Mesenchymal stem cell (in vitro differentiated cells and primary cell): Measurements from ENCODE around the gene FAS.

Source experiments
- DNase-seq: peaks from one replicate; pipeline ENCODE4 v3.0.0-alpha.2; 2013
- H2AFZ ChIP-seq: one replicate; pipeline ENCODE4 v1.6.1; 2013; ENCODE audit warnings: low read depth, mild to moderate bottlenecking, control low read depth, inconsistent platforms, low read length, moderate library complexity
- H2AK5ac ChIP-seq: 2 replicates; pipeline ENCODE4 v1.6.1; 2013; ENCODE audit warnings: low read length, moderate library complexity, mild to moderate bottlenecking, inconsistent platforms; ENCODE audit not compliant: severe bottlenecking
- H2BK120ac ChIP-seq: one replicate; pipeline ENCODE4 v1.6.1; 2013; ENCODE audit warnings: low read depth, mild to moderate bottlenecking, inconsistent platforms, low read length, moderate library complexity
- H2BK12ac ChIP-seq, 2 experiments: one replicate each; pipeline ENCODE4 v1.6.1; 2013; ENCODE audit warnings: inconsistent platforms in 2 of 2, low read length in 2 of 2, mild to moderate bottlenecking in 2 of 2, moderate library complexity in 2 of 2, control low read depth in 1 of 2
- H2BK15ac ChIP-seq: one replicate; pipeline ENCODE4 v1.6.1; 2013; ENCODE audit warnings: mild to moderate bottlenecking, low read depth, inconsistent platforms; ENCODE audit not compliant: poor library complexity, severe bottlenecking
- H2BK5ac ChIP-seq: 2 replicates; pipeline ENCODE4 v1.6.1; 2013; ENCODE audit warnings: low read depth, mild to moderate bottlenecking, low read length, control low read depth, inconsistent platforms; ENCODE audit not compliant: poor library complexity, severe bottlenecking
- H3K14ac ChIP-seq, 2 experiments: one replicate each; pipeline ENCODE4 v1.6.1; 2013; ENCODE audit warnings: inconsistent platforms in 2 of 2, low read length in 2 of 2, control low read depth in 1 of 2, mild to moderate bottlenecking in 1 of 2, moderate library complexity in 1 of 2
- H3K18ac ChIP-seq, 2 experiments: one replicate each; pipeline ENCODE4 v1.6.1; 2013; ENCODE audit warnings: inconsistent platforms in 2 of 2, low read length in 2 of 2, control low read depth in 1 of 2, low read depth in 1 of 2, mild to moderate bottlenecking in 1 of 2
- H3K23ac ChIP-seq, 2 experiments: one replicate each; pipeline ENCODE4 v1.6.1; 2013; ENCODE audit warnings: inconsistent platforms in 2 of 2, low read length in 2 of 2, mild to moderate bottlenecking in 2 of 2, moderate library complexity in 2 of 2, control low read depth in 1 of 2
- H3K27ac ChIP-seq: 2 replicates; pipeline ENCODE4 v1.5.1; 2013; ENCODE audit warnings: mild to moderate bottlenecking, moderate library complexity, low read length, control low read depth, inconsistent platforms; ENCODE audit not compliant: poor library complexity, severe bottlenecking
- H3K27me3 ChIP-seq, 2 experiments: 2 replicates each; pipeline versions ENCODE4 v1.6.1 to v1.7.0; 2013; ENCODE audit warnings: low read length in 2 of 2, mild to moderate bottlenecking in 2 of 2, moderate library complexity in 2 of 2, control low read depth in 1 of 2, inconsistent platforms in 1 of 2; ENCODE audit not compliant: control insufficient read depth in 1 of 2, insufficient read depth in 1 of 2
- H3K36me3 ChIP-seq, 2 experiments: 2 replicates each; pipeline versions ENCODE4 v1.6.1 to v1.7.0; 2013; ENCODE audit warnings: low read length in 2 of 2, control low read depth in 1 of 2, inconsistent platforms in 1 of 2, low read depth in 1 of 2, mild to moderate bottlenecking in 1 of 2; ENCODE audit not compliant: insufficient read depth in 2 of 2, control insufficient read depth in 1 of 2
- H3K4ac ChIP-seq, 2 experiments: one replicate each; pipeline ENCODE4 v1.6.1; 2013; ENCODE audit warnings: inconsistent platforms in 2 of 2, low read length in 2 of 2, mild to moderate bottlenecking in 2 of 2, moderate library complexity in 2 of 2, control low read depth in 1 of 2, low read depth in 1 of 2
- H3K4me1 ChIP-seq: 2 replicates; pipeline ENCODE4 v1.6.1; 2013; ENCODE audit warnings: low read depth, low read length, control low read depth; ENCODE audit not compliant: control insufficient read depth, insufficient read depth
- H3K4me2 ChIP-seq: 2 replicates; pipeline ENCODE4 v1.6.1; 2013; ENCODE audit warnings: low read length, mild to moderate bottlenecking, inconsistent platforms; ENCODE audit not compliant: poor library complexity, severe bottlenecking
- H3K4me3 ChIP-seq, 2 experiments: 2 replicates each; pipeline versions ENCODE4 v1.5.1 to v1.7.0; 2013; ENCODE audit warnings: low read length in 2 of 2, mild to moderate bottlenecking in 2 of 2, control low read depth in 1 of 2, low read depth in 1 of 2; ENCODE audit not compliant: insufficient read depth in 1 of 2
- H3K79me1 ChIP-seq: replicated peaks from 2 replicates; pipeline ENCODE4 v1.6.1; 2013; ENCODE audit warnings: mild to moderate bottlenecking, control low read depth, low read length, inconsistent platforms; ENCODE audit not compliant: poor library complexity, severe bottlenecking
- H3K9ac ChIP-seq: 2 replicates; pipeline ENCODE4 v1.7.0; 2013; ENCODE audit warnings: mild to moderate bottlenecking, low read length, moderate library complexity
- H3K9me3 ChIP-seq: 2 replicates; pipeline ENCODE4 v1.7.0; 2013; ENCODE audit warnings: mild to moderate bottlenecking, low read length; ENCODE audit not compliant: control insufficient read depth
- H4K8ac ChIP-seq: one replicate; pipeline ENCODE4 v1.6.1; 2013; ENCODE audit warnings: inconsistent platforms, mild to moderate bottlenecking, low read length, moderate library complexity
- H4K91ac ChIP-seq: one replicate; pipeline ENCODE4 v1.6.1; 2013; ENCODE audit warnings: mild to moderate bottlenecking, low read length, inconsistent platforms
- WGBS: methylation state at CpG from one replicate; pipeline ENCODE4 v1.1.7; 2013; ENCODE audit warnings: mixed read lengths; 5-methylcytosine and 5-hydroxymethylcytosine counted together

Gene FAS

DNA sequence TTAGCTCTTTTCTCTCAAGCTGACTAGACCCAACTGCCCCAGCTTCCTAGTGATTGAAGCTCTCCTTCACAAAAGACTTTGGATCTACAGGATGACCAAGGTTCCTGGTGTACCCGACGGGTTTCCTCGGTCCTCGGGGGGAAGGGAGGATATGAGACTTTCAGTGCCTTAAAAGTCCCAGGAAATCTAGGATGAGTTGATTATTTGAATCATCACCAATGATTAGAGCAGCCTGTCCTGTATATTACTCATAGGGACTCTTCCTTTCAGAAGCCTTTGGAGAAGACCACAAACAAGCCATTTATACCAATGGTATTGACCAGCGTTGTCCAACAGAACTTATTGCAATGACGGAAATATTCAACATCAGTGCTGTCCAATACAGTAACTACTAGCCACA lies 31.9 kb upstream of the FAS start:
- H4K8ac ChIP-seq = no peak overlapping the region

DNA sequence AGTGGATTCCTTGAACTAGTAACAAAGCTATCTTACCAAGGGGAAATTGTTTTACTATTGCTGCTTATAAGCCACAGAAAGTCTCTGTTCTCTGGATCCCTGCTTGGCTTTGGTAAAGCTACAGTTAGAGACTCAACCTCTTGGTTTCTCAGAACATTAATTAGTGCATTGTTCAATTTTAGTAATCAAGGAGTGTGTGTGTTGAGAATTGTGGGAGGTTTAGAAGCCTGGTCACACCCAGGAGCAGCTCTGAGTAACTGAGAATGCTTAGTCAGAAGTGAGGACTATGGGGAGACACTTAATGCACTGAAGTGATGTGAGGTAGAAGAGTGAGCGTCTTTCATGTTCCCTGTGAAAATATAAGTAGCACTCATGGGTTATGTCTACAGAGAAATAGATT lies 29.8 kb upstream of the FAS start:
- no peak overlapping the region for H4K8ac ChIP-seq
- H2BK5ac ChIP-seq = no peak overlapping the region
- H3K18ac ChIP-seq = no peak overlapping the region
- H2BK15ac ChIP-seq = no peak overlapping the region
- H3K27me3 ChIP-seq = no peaks in the 10 kb centered on the region
- no peak overlapping the region for H3K4me2 ChIP-seq
- no peaks in the 10 kb centered on the region for H3K36me3 ChIP-seq
- H2BK120ac ChIP-seq = no peak overlapping the region
- peaks cover 3% of the 10 kb centered on the region for H3K79me1 ChIP-seq
- no peak overlapping the region for H3K23ac ChIP-seq
- no peak overlapping the region for H3K4me3 ChIP-seq
- H3K9ac ChIP-seq = no peak overlapping the region
- H4K91ac ChIP-seq = no peak overlapping the region
- H3K27ac ChIP-seq = no peak overlapping the region
- H2AFZ ChIP-seq = no peak overlapping the region
- no CpG with 5 or more reads among the region's 1 CpG for WGBS
- no peaks in the 10 kb centered on the region for H3K4me1 ChIP-seq
- no peak overlapping the region for H3K14ac ChIP-seq
- H2AK5ac ChIP-seq = no peak overlapping the region
- DNase-seq = no peak
- H3K4ac ChIP-seq = no peak overlapping the region
- H2BK12ac ChIP-seq = no peak overlapping the region
- H3K9me3 ChIP-seq = no peaks in the 10 kb centered on the region

More for the DNA sequence above, 31.9 kb upstream of the FAS start:
- WGBS = 100% methylated on average over 4 of the region's 6 CpGs
- H2BK120ac ChIP-seq = no peak overlapping the region
- no peak overlapping the region for H2BK5ac ChIP-seq
- H2BK15ac ChIP-seq = no peak overlapping the region
- no peak overlapping the region for H2AK5ac ChIP-seq
- H3K27ac ChIP-seq = no peak overlapping the region
- no peaks in the 10 kb centered on the region for H3K9me3 ChIP-seq
- H3K23ac ChIP-seq = no peak overlapping the region
- H2BK12ac ChIP-seq = no peak overlapping the region
- H3K9ac ChIP-seq = no peak overlapping the region
- H3K4me3 ChIP-seq = no peak overlapping the region
- no peak overlapping the region for H2AFZ ChIP-seq
- H3K4me1 ChIP-seq = no peaks in the 10 kb centered on the region
- H3K4me2 ChIP-seq = no peak overlapping the region
- no peak overlapping the region for H3K4ac ChIP-seq
- no peak for DNase-seq
- no peaks in the 10 kb centered on the region for H3K36me3 ChIP-seq
- H3K27me3 ChIP-seq = no peaks in the 10 kb centered on the region
- no peak overlapping the region for H3K18ac ChIP-seq
- no peak overlapping the region for H4K91ac ChIP-seq
- peaks cover 1% of the 10 kb centered on the region for H3K79me1 ChIP-seq
- H3K14ac ChIP-seq = no peak overlapping the region

DNA sequence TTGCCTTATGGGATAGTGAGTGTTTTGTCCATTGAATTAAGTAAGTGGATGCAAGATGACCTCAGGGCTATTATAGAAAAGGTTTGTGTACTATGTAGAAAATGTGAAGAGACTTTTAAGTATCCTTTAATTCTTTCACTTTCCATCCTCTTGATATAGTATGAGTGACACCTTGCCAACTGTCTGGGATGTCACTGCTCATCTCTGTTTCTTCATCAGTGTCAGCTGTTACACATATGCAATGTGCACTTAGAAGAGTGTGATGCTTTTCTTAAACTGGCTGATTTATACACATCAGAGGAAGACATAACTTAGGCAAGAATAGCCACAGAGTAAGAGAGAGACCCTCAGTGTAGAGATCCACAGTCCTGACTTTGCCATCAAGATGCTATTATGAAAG lies 29.3 kb upstream of the FAS start:
- H2BK12ac ChIP-seq = no peak overlapping the region
- H2BK5ac ChIP-seq = no peak overlapping the region
- H4K8ac ChIP-seq = no peak overlapping the region
- H2BK120ac ChIP-seq = no peak overlapping the region
- H3K9me3 ChIP-seq = no peaks in the 10 kb centered on the region
- H2AFZ ChIP-seq = no peak overlapping the region
- no peaks in the 10 kb centered on the region for H3K4me1 ChIP-seq
- no peak overlapping the region for H3K18ac ChIP-seq
- no peaks in the 10 kb centered on the region for H3K36me3 ChIP-seq
- peaks cover 3% of the 10 kb centered on the region for H3K79me1 ChIP-seq
- no peak overlapping the region for H3K27ac ChIP-seq
- no peak overlapping the region for H4K91ac ChIP-seq
- no peak overlapping the region for H2BK15ac ChIP-seq
- no peak overlapping the region for H3K23ac ChIP-seq
- no peak overlapping the region for H3K9ac ChIP-seq
- H3K27me3 ChIP-seq = no peaks in the 10 kb centered on the region
- H3K4me3 ChIP-seq = no peak overlapping the region
- no peak for DNase-seq
- no peak overlapping the region for H2AK5ac ChIP-seq
- H3K4ac ChIP-seq = no peak overlapping the region
- H3K14ac ChIP-seq = no peak overlapping the region
- no peak overlapping the region for H3K4me2 ChIP-seq

DNA sequence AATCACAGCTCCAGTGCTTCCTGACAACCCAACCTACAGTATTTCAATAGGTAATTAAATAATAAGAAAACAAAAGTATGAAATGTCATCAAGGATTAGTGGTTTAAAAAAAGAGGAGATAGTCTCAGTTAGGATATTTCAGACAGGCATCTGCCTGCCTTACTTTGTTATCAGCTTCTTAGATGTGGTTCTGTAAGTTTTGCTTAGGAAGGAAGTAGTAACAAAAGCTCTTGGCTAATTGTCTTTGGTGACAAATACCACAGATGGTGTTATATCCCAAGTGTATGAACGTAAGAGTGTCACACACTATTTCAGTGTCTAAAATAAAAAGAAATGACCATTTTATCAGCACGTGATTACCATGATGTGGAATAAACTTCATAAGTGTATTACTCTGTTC lies 28.3 kb upstream of the FAS start:
- Histone ChIP-seq H3K23ac (no peak overlapping the region), H3K36me3 (no peaks in the 10 kb centered on the region), H3K79me1 (peaks cover 5% of the 10 kb centered on the region), H3K27me3 (no peaks in the 10 kb centered on the region), H2BK5ac (no peak overlapping the region), H2AK5ac (no peak overlapping the region), H2BK12ac (no peak overlapping the region), H3K4me3 (no peak overlapping the region), H3K27ac (no peak overlapping the region), H4K91ac (no peak overlapping the region), H2AFZ (no peak overlapping the region), H3K18ac (no peak overlapping the region), H4K8ac (no peak overlapping the region), H2BK120ac (no peak overlapping the region), H3K4me1 (no peaks in the 10 kb centered on the region), H3K9me3 (no peaks in the 10 kb centered on the region), H3K14ac (no peak overlapping the region), H3K4ac (no peak overlapping the region), H3K9ac (no peak overlapping the region), H2BK15ac (no peak overlapping the region), H3K4me2 (no peak overlapping the region)
- DNase-seq = no peak
- no CpG with 5 or more reads among the region's 2 CpGs for WGBS
